Endothelial cell (in vitro differentiated cells): Measurements from ENCODE around the gene PTPRD. TPM values are rescaled to one million over a fixed set of nuclear protein-coding genes. Genes with fewer than 3 reads are reported as not detected.

ENCODE experiments used
- DNase-seq: peaks from one replicate; pipeline ENCODE4 v3.0.0; 2021; ENCODE audit warnings: low spot score
- H3K27ac Mint-ChIP-seq: one replicate; pipeline ENCODE4 v1.8.0; 2021; ENCODE audit warnings: mixed read lengths, inconsistent platforms; ENCODE audit not compliant: unreplicated experiment
- H3K27me3 Mint-ChIP-seq: one replicate; pipeline ENCODE4 v1.8.0; 2021; ENCODE audit warnings: mild to moderate bottlenecking, moderate library complexity, mixed read lengths, inconsistent platforms; ENCODE audit not compliant: unreplicated experiment
- H3K36me3 Mint-ChIP-seq: one replicate; pipeline ENCODE4 v1.8.0; 2021; ENCODE audit warnings: mild to moderate bottlenecking, low read depth, mixed read lengths, inconsistent platforms; ENCODE audit not compliant: unreplicated experiment
- H3K4me1 Mint-ChIP-seq: one replicate; pipeline ENCODE4 v1.8.0; 2021; ENCODE audit warnings: mild to moderate bottlenecking, mixed read lengths, inconsistent platforms; ENCODE audit not compliant: unreplicated experiment
- H3K4me3 Mint-ChIP-seq: one replicate; pipeline ENCODE4 v1.8.0; 2021; ENCODE audit warnings: mild to moderate bottlenecking, mixed read lengths, inconsistent platforms; ENCODE audit not compliant: unreplicated experiment
- H3K9me3 Mint-ChIP-seq: one replicate; pipeline ENCODE4 v1.8.0; 2021; ENCODE audit warnings: mixed read lengths, inconsistent platforms; ENCODE audit not compliant: unreplicated experiment
- CTCF ChIP-seq: fragments of 200-600 bp; sonication (generic); IDR thresholded peaks from one replicate; pipeline ENCODE4 v1.5.0; 2021; ENCODE audit warnings: antibody characterized with exemption; ENCODE audit not compliant: unreplicated experiment
- total RNA-seq: library from RNA; stranded (reverse); fragmentation: NEBNext Ultra II Directional; extraction: Animal tissue kit (Norgen Biotek cat#: 25700); gene quantifications from one replicate; pipeline ENCODE4 v1.2.1, GENCODE V29; 2021; ENCODE audit not compliant: unreplicated experiment

The PTPRD gene
- total RNA-seq, 1 donor from 2014 or later = 47.8 TPM

GRCh38 chr9:10250219-10250618 lies 362.6 kb downstream of the PTPRD start:
- peaks cover 6% of the 10 kb centered on the region for H3K4me1 Mint-ChIP-seq
- TF ChIP-seq CTCF = no peak
- peaks cover 4% of the 10 kb centered on the region for H3K27me3 Mint-ChIP-seq
- H3K27ac Mint-ChIP-seq = no peak overlapping the region
- no peaks in the 10 kb centered on the region for H3K36me3 Mint-ChIP-seq
- H3K9me3 Mint-ChIP-seq = no peaks in the 10 kb centered on the region
- no peak for DNase-seq
- no peak overlapping the region for H3K4me3 Mint-ChIP-seq

GRCh38 chr9:10248890-10249289 lies 363.9 kb downstream of the PTPRD start:
- no peaks in the 10 kb centered on the region for H3K36me3 Mint-ChIP-seq
- H3K9me3 Mint-ChIP-seq = no peaks in the 10 kb centered on the region
- H3K4me1 Mint-ChIP-seq = no peaks in the 10 kb centered on the region
- no peak overlapping the region for H3K4me3 Mint-ChIP-seq
- no peak for DNase-seq
- no peak overlapping the region for H3K27ac Mint-ChIP-seq
- peaks cover 4% of the 10 kb centered on the region for H3K27me3 Mint-ChIP-seq
- TF ChIP-seq CTCF = no peak

DNA sequence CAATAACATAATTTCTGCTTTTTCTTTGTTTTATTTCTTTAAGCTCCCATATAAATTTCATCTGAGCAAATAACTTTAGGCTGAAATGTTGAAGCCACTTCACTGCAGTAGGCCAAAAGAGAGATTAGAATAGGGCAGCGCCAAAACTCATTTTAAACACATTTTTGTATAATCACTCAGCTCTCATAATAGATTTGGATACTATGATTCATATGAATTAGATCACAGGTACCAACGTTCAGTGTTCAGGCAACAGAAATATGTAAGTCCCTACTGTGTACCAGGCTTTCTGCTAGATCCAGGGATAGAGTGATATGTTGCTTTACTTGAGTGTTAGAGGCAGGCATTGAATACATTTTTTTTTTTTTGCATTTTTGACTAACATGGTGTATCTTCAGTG lies 370.5 kb downstream of the PTPRD start:
- peaks cover 3% of the 10 kb centered on the region for H3K4me1 Mint-ChIP-seq
- no peak overlapping the region for H3K4me3 Mint-ChIP-seq
- no peak overlapping the region for H3K27ac Mint-ChIP-seq
- no peaks in the 10 kb centered on the region for H3K9me3 Mint-ChIP-seq
- H3K36me3 Mint-ChIP-seq = no peaks in the 10 kb centered on the region
- no peak for DNase-seq
- TF ChIP-seq CTCF = no peak
- peaks cover 4% of the 10 kb centered on the region for H3K27me3 Mint-ChIP-seq

DNA sequence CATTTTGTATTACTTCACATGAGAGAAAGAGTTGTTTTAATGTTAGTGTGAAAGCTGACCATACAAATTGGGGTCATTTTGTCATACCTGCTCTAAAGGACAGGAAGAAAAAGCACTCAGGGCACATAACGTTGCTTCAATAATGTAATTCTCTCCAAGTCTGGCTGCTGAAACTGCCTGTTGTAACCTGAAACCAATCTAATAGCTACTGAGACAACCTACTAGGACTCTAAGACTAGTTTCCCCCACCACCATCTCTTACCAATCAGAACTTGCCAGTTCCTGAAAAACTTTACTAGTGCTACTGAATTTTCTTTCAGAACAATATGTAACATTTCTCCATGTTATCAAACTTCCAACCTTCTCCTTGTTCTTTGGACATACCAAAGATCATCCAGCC lies 374.7 kb downstream of the PTPRD start:
- DNase-seq = no peak
- Mint-ChIP-seq H3K36me3 (no peaks in the 10 kb centered on the region), H3K4me3 (no peak overlapping the region), H3K4me1 (peaks cover 3% of the 10 kb centered on the region), H3K27me3 (no peaks in the 10 kb centered on the region), H3K27ac (no peak overlapping the region), H3K9me3 (no peaks in the 10 kb centered on the region)
- no peak for TF ChIP-seq CTCF

- Mint-ChIP-seq H3K36me3 (no peaks in the 10 kb centered on the region), H3K27ac (no peak overlapping the region), H3K9me3 (no peaks in the 10 kb centered on the region), H3K4me1 (peaks cover 3% of the 10 kb centered on the region), H3K27me3 (no peaks in the 10 kb centered on the region), H3K4me3 (no peak overlapping the region)
- no peak for TF ChIP-seq CTCF
- DNase-seq = no peak
These were observed 375.2 kb downstream of the PTPRD start for GRCh38 chr9:10237584-10237983.
